Heart right ventricle (tissue), 16 donors: Measurements from ENCODE around the gene DENND1A. TPM values are rescaled to one million over a fixed set of nuclear protein-coding genes. Genes with fewer than 3 reads are reported as not detected.
"Not testable (repeated sequence)": the region's sequence is repeated elsewhere in the genome, so short reads cannot be mapped to it uniquely, and the experiment has no call there.

Experiments used
- ATAC-seq, 8 donors: fragments of 200-7000 bp; cut with Tn5 transposase; one replicate each; pipeline ENCODE4 v1.9.1; 2020; ENCODE audit warnings: mild to moderate bottlenecking in 8 of 8, moderate library complexity in 8 of 8, moderate number of reproducible peaks in 1 of 8
- DNase-seq, 2 donors: peaks; one replicate each; pipeline ENCODE4 v3.0.0-alpha.2; 2020
- H3K27ac ChIP-seq, 10 donors: fragments of 200-600 bp; sonication (generic) in 2 of 10; one replicate each; pipeline versions ENCODE4 v1.5.0 to v1.8.0; 2020 to 2022; ENCODE audit warnings: mild to moderate bottlenecking in 3 of 10
- H3K27me3 ChIP-seq, 7 donors: fragments of 200-600 bp; one replicate each; pipeline ENCODE4 v1.8.0; 2021 to 2022; ENCODE audit warnings: mild to moderate bottlenecking in 2 of 7
- H3K36me3 ChIP-seq, 9 donors: fragments of 200-600 bp; sonication (generic) in 1 of 9; one replicate each; pipeline versions ENCODE4 v1.5.0 to v1.8.0; 2020 to 2022; ENCODE audit warnings: mild to moderate bottlenecking in 2 of 9
- H3K4me1 ChIP-seq, 9 donors: fragments of 200-600 bp; sonication (generic) in 1 of 9; one replicate each; pipeline versions ENCODE4 v1.5.0 to v1.8.0; 2020 to 2022; ENCODE audit warnings: mild to moderate bottlenecking in 4 of 9
- H3K4me3 ChIP-seq, 10 donors: fragments of 200-600 bp; sonication (generic) in 2 of 10; one replicate each; pipeline versions ENCODE4 v1.5.0 to v1.8.0; 2020 to 2022; ENCODE audit warnings: mild to moderate bottlenecking in 7 of 10, moderate library complexity in 2 of 10
- H3K9me3 ChIP-seq, 11 donors: fragments of 200-600 bp in 10 of 11; sonication (generic) in 2 of 11; one replicate each; pipeline versions ENCODE4 v1.5.0 to v1.8.0; 2013 to 2022; ENCODE audit warnings: mild to moderate bottlenecking in 2 of 11, control low read depth in 1 of 11, moderate library complexity in 1 of 11
- WGBS, 2 donors: extraction: QIAGEN DNeasy Blood & Tissue Kit; methylation state at CpG; one replicate each; pipeline ENCODE4 v1.1.7; 2013; ENCODE audit warnings: inconsistent platforms in 1 of 2; 5-methylcytosine and 5-hydroxymethylcytosine counted together
- intact Hi-C, 10 donors: fragments of 100-400 bp; cut with DNase I; formaldehyde crosslinking; loops; one replicate each; pipeline versions ENCODE4 v1.11.1 to v1.14.2; 2022
- polyA plus RNA-seq, 2 donors: library from polyadenylated mRNA; stranded (reverse); fragments of 200-250 nt; gene quantifications; one replicate each; pipeline ENCODE4 v1.2.3, GENCODE V29; 2013
- total RNA-seq, 10 donors: library from RNA; stranded (reverse); fragmentation: NEBNext Ultra II Directional in 3 of 10; extraction: Animal tissue kit (Norgen Biotek cat#: 25700) in 3 of 10; gene quantifications; one replicate each; pipeline versions ENCODE4 v1.2.1 to v1.2.4, GENCODE V29; 2021 to 2023
- TF ChIP-seq, protein P1 (sequence below), 9 donors: fragments of 200-600 bp; sonication (generic) in 2 of 9; IDR thresholded peaks; one replicate each; pipeline versions ENCODE4 v1.5.0 to v1.8.0; 2021 to 2022; ENCODE audit warnings: antibody characterized with exemption in 9 of 9, mild to moderate bottlenecking in 5 of 9, moderate library complexity in 1 of 9
- donor health status: Arrhythmogenic right ventricular cardiomyopathy.
- donor health status: ischemic (EF 13 %, LVEDD 7.1; RV severe dilation, severe dysfunction).
- donor health status: healthy with polysubstance abuse.
- donor health status: DM: no; HTN: yes; CAD: no.
- donor health status: DM: no; HTN: no; CAD: no.
- donor health status: ischemic (EF 25% LVEDD 6.9; RV normal size, moderate dysfunction).
- donor health status: ischemic (EF 25% LVEDD 5.7; RV mildly dilated, moderate dysfunction).
- donor health status: healthy.
- donor health status: DM: yes; HTN: yes; CAD: no.
- donor health status: Ischemic cardiomyopathy.
- donor health status: ischemic (EF 35%, LVEDD 5.7; RV mildly dilated, moderate dysfunction).
- donor health status: nonischemic (EF 11% LVEDD 7.7; RV severe dilation, severe dysfunction).
- donor health status: DM: yes; HTN: yes; CAD: no.
- donor health status: PGD.
- donor health status: ischemic (EF 29% LVEDD 5.4; RV normal size, mild dysfunction).
- donor health status: nonischemic (EF 23%, LVEDD 6.1; RV moderate dilation, normal function).

Gene DENND1A
- total and polyA plus RNA-seq, 12 donors, result 7.3 to 19.6 (median 12.2) TPM

GRCh38 chr9:123735376-123735775 is 194.6 kb downstream of the DENND1A start:
- H3K4me3 ChIP-seq, result no peak overlapping the region
- WGBS, 2 donors, result 96 to 97% methylated on average over 4 of the region's 4 CpGs
- H3K4me1 ChIP-seq, result peaks cover 0 to 12% (median under 1%) of the 10 kb centered on the region in 9 donors
- no peaks in the 10 kb centered on the region for H3K36me3 ChIP-seq
- intact Hi-C loops, result no loop called here
- H3K27ac ChIP-seq, result no peak overlapping the region
- ATAC-seq (no peak), DNase-seq (no peak)
- H3K9me3 ChIP-seq, result peaks cover 0 to 5% (median 0%) of the 10 kb centered on the region in 11 donors
- no peaks in the 10 kb centered on the region for H3K27me3 ChIP-seq
- TF ChIP-seq, protein P1, sequence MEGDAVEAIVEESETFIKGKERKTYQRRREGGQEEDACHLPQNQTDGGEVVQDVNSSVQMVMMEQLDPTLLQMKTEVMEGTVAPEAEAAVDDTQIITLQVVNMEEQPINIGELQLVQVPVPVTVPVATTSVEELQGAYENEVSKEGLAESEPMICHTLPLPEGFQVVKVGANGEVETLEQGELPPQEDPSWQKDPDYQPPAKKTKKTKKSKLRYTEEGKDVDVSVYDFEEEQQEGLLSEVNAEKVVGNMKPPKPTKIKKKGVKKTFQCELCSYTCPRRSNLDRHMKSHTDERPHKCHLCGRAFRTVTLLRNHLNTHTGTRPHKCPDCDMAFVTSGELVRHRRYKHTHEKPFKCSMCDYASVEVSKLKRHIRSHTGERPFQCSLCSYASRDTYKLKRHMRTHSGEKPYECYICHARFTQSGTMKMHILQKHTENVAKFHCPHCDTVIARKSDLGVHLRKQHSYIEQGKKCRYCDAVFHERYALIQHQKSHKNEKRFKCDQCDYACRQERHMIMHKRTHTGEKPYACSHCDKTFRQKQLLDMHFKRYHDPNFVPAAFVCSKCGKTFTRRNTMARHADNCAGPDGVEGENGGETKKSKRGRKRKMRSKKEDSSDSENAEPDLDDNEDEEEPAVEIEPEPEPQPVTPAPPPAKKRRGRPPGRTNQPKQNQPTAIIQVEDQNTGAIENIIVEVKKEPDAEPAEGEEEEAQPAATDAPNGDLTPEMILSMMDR (IDR thresholded peaks at IDR 0.05), result no peak

DNA sequence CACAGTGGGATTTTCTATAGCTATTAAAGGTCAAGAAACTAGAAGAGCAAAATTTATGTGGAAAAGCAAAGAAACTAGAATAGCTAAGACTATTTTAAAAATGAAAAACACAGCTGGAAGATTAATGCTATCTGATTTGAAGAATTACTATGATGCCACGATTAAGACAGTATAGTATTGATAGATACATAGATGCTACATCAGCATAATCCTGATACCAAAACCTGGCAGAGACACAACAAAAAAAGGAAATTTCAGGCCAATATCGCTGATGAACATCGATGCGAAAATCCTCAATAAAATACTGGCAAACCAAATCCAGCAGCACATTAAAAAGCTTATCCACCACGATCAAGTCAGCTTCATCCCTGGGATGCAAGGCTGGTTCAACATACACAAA is 201.4 kb downstream of the DENND1A start:
- H3K9me3 ChIP-seq, result peaks cover 0 to 20% (median 0%) of the 10 kb centered on the region in 11 donors
- not testable (repeated sequence) for H3K4me3 ChIP-seq, DNase-seq, H3K36me3 ChIP-seq, H3K27me3 ChIP-seq, H3K27ac ChIP-seq, ATAC-seq
- H3K4me1 ChIP-seq, result peaks cover 0 to 12% (median 4%) of the 10 kb centered on the region in 9 donors
- 95 to 96% methylated on average over 4 to 5 of the region's 5 CpGs for WGBS, 2 donors
- intact Hi-C loops, result loop anchor here in 3 of 10 donors (10.0 kb wide), 2 partner anchors 306 to 316 kb away; no protein-coding TSS in a partner anchor

- intact Hi-C loops, result loop anchor here in 3 of 10 donors (10.0 kb wide), 2 partner anchors 307 to 317 kb away; no protein-coding TSS in a partner anchor
- TF ChIP-seq, protein P1 (IDR thresholded peaks at IDR 0.05), result no peak
- Histone ChIP-seq H3K27me3 (no peaks in the 10 kb centered on the region), H3K36me3 (no peaks in the 10 kb centered on the region), H3K4me3 (no peak overlapping the region), H3K9me3 (peaks cover 0 to 25% (median 0%) of the 10 kb centered on the region in 11 donors), H3K27ac (no peak overlapping the region), H3K4me1 (peaks cover 0 to 12% (median 0%) of the 10 kb centered on the region in 9 donors)
- 97 to 100% methylated on average over 1 of the region's 1 CpG for WGBS, 2 donors
- ATAC-seq (no peak), DNase-seq (no peak)
Measured at GRCh38 chr9:123727332-123727731, 202.6 kb downstream of the DENND1A start.

GRCh38 chr9:123725389-123725788 is 204.5 kb downstream of the DENND1A start:
- WGBS, 2 donors, result 76 to 79% methylated on average over 8 of the region's 8 CpGs
- Histone ChIP-seq H3K4me3 (no peak overlapping the region), H3K4me1 (peaks cover 0 to 12% (median 0%) of the 10 kb centered on the region in 9 donors), H3K36me3 (no peaks in the 10 kb centered on the region), H3K27ac (no peak overlapping the region), H3K9me3 (peaks cover 0 to 30% (median 0%) of the 10 kb centered on the region in 11 donors), H3K27me3 (no peaks in the 10 kb centered on the region)
- TF ChIP-seq, protein P1 (IDR thresholded peaks at IDR 0.05), result no peak
- intact Hi-C loops, result loop anchor here in 3 of 10 donors (10.0 kb wide), 2 partner anchors 309 to 319 kb away; no protein-coding TSS in a partner anchor
- ATAC-seq, result peak in 4 of 8 donors; percentile 47 to 77 (median 62)
- peak in 1 of 2 donors; percentile 30 for DNase-seq

GRCh38 chr9:123724211-123724796 is 205.6 kb downstream of the DENND1A start:
- intact Hi-C loops, result loop anchor here in 5 of 10 donors (5.0 to 10.0 kb wide), 3 partner anchors 310 to 320 kb away; no protein-coding TSS in a partner anchor
- no peak for DNase-seq

More at GRCh38 chr9:123724211-123724796, 205.6 kb downstream of the DENND1A start:
- Histone ChIP-seq H3K27me3 (no peaks in the 10 kb centered on the region), H3K4me1 (peaks cover 0 to 12% (median 0%) of the 10 kb centered on the region in 9 donors), H3K36me3 (no peaks in the 10 kb centered on the region), H3K27ac (no peak overlapping the region), H3K9me3 (peaks cover 0 to 22% (median 0%) of the 10 kb centered on the region in 11 donors), H3K4me3 (no peak overlapping the region)
- TF ChIP-seq, protein P1 (IDR thresholded peaks at IDR 0.05), result peak in 5 of 9 donors; percentile 35 to 49 (median 41)
- ATAC-seq, result no peak
- 88 to 91% methylated on average over 2 of the region's 2 CpGs for WGBS, 2 donors
